WTC11 (cell line): ENCODE measurements around the gene PDHB. TPM values are rescaled to one million over a fixed set of nuclear protein-coding genes. Genes with fewer than 3 reads are reported as not detected.

Experiments used
- ATAC-seq: fragments of 200-7000 bp; cut with Tn5 transposase; 2 replicates; pipeline ENCODE4 v1.10.0; 2021; ENCODE audit warnings: mild to moderate bottlenecking, moderate library complexity
- CTCF ChIA-PET: fragments of 300-600 bp; sonication (Branson Sonifier 250); formaldehyde crosslinking; loops from one replicate; lab custom pipeline; 2021; ENCODE audit warnings: antibody characterized with exemption; lab: Charles Lee
- POLR2A ChIA-PET: fragments of 350-600 bp; sonication (Branson Sonifier 250); formaldehyde crosslinking; loops from one replicate; lab custom pipeline; 2021; ENCODE audit warnings: antibody characterized with exemption; lab: Charles Lee
- DNase-seq: peaks from one replicate; pipeline ENCODE4 v3.0.0; 2021; ENCODE audit warnings: low spot score
- H3K27ac Mint-ChIP-seq: 2 replicates; pipeline ENCODE4 v1.8.0; 2021; ENCODE audit warnings: mixed read lengths
- H3K27me3 Mint-ChIP-seq: 2 replicates; pipeline ENCODE4 v1.8.0; 2021; ENCODE audit warnings: low read depth, mild to moderate bottlenecking, moderate library complexity, mixed read lengths
- H3K36me3 Mint-ChIP-seq: 2 replicates; pipeline ENCODE4 v1.8.0; 2021; ENCODE audit warnings: mixed read lengths
- H3K4me1 Mint-ChIP-seq: 2 replicates; pipeline ENCODE4 v1.8.0; 2022; ENCODE audit warnings: mixed read lengths
- H3K4me3 Mint-ChIP-seq: 2 replicates; pipeline ENCODE4 v1.8.0; 2021; ENCODE audit warnings: mild to moderate bottlenecking, moderate library complexity, mixed read lengths
- H3K9me3 Mint-ChIP-seq: 2 replicates; pipeline ENCODE4 v1.8.0; 2021; ENCODE audit warnings: mixed read lengths
- ARID4B ChIP-seq: sonication (generic); formaldehyde crosslinking; IDR thresholded peaks from 2 replicates; pipeline ENCODE4 v1.8.0; 2023; ENCODE audit warnings: missing genetic modification reagents, mild to moderate bottlenecking, borderline replicate concordance
- ATF1 ChIP-seq: sonication (generic); formaldehyde crosslinking; IDR thresholded peaks from 2 replicates; pipeline ENCODE4 v1.8.1; 2023; ENCODE audit warnings: mild to moderate bottlenecking, moderate library complexity, missing genetic modification reagents
- ELF4 ChIP-seq: sonication (generic); formaldehyde crosslinking; IDR thresholded peaks from 2 replicates; pipeline ENCODE4 v1.8.1; 2022; ENCODE audit warnings: low read depth, mild to moderate bottlenecking, moderate library complexity, missing genetic modification reagents
- EMX1 ChIP-seq: fragments of 250-450 bp; sonication (Bioruptor Pico); IDR thresholded peaks from 2 replicates; pipeline ENCODE4 v1.8.0; 2021; ENCODE audit warnings: mild to moderate bottlenecking
- FOXK1 ChIP-seq: sonication (generic); formaldehyde crosslinking; IDR thresholded peaks from 2 replicates; pipeline ENCODE4 v1.8.0; 2022; ENCODE audit warnings: mild to moderate bottlenecking, moderate library complexity, missing genetic modification reagents
- FOXP1 ChIP-seq: sonication (generic); formaldehyde crosslinking; IDR thresholded peaks from 2 replicates; pipeline ENCODE4 v1.8.0; 2022; ENCODE audit warnings: missing genetic modification reagents, mild to moderate bottlenecking, moderate library complexity, borderline replicate concordance
- GABPB1 ChIP-seq: sonication (generic); formaldehyde crosslinking; IDR thresholded peaks from 2 replicates; pipeline ENCODE4 v1.8.1; 2023; ENCODE audit warnings: mild to moderate bottlenecking, missing genetic modification reagents
- GTF2I ChIP-seq: fragments of 250-450 bp; sonication (Bioruptor Pico); conservative IDR thresholded peaks from 2 replicates; pipeline ENCODE4 v1.4.0; 2021; ENCODE audit warnings: mild to moderate bottlenecking
- HMGA2 ChIP-seq: fragments of 250-450 bp; sonication (Bioruptor Pico); IDR thresholded peaks from 2 replicates; pipeline ENCODE4 v1.4.0; 2021; ENCODE audit warnings: mild to moderate bottlenecking, moderate library complexity
- IRF1 ChIP-seq: sonication (generic); formaldehyde crosslinking; IDR thresholded peaks from 2 replicates; pipeline ENCODE4 v1.8.0; 2023; ENCODE audit warnings: missing genetic modification reagents
- JUN ChIP-seq: sonication (generic); formaldehyde crosslinking; IDR thresholded peaks from 2 replicates; pipeline ENCODE4 v1.8.0; 2023; ENCODE audit warnings: mild to moderate bottlenecking, missing genetic modification reagents
- RORB ChIP-seq: fragments of 250-450 bp; sonication (Bioruptor Pico); IDR thresholded peaks from 2 replicates; pipeline ENCODE4 v1.9.0; 2021; ENCODE audit warnings: mild to moderate bottlenecking
- TEAD1 ChIP-seq: sonication (generic); formaldehyde crosslinking; IDR thresholded peaks from 2 replicates; pipeline ENCODE4 v1.8.0; 2022; ENCODE audit warnings: mild to moderate bottlenecking, missing genetic modification reagents
- USF2 ChIP-seq: sonication (generic); formaldehyde crosslinking; IDR thresholded peaks from 2 replicates; pipeline ENCODE4 v1.8.1; 2023; ENCODE audit warnings: mild to moderate bottlenecking, missing genetic modification reagents, moderate library complexity
- ZNF219 ChIP-seq: sonication (generic); formaldehyde crosslinking; IDR thresholded peaks from 2 replicates; pipeline ENCODE4 v1.8.0; 2023; ENCODE audit warnings: missing genetic modification reagents, mild to moderate bottlenecking, borderline replicate concordance
- ZNF263 ChIP-seq: sonication (generic); formaldehyde crosslinking; IDR thresholded peaks from 2 replicates; pipeline ENCODE4 v1.8.1; 2022; ENCODE audit warnings: low read depth, mild to moderate bottlenecking, moderate library complexity, missing genetic modification reagents
- ZNF671 ChIP-seq: fragments of 250-450 bp; sonication (Bioruptor Pico); IDR thresholded peaks from 2 replicates; pipeline ENCODE4 v1.8.0; 2021; ENCODE audit warnings: mild to moderate bottlenecking
- total RNA-seq: library from RNA; stranded (reverse); gene quantifications from 3 replicates; pipeline ENCODE4 v1.2.3, GENCODE V29; 2021
- TF ChIP-seq, protein P1 (sequence below): fragments of 250-450 bp; sonication (Bioruptor Pico); IDR thresholded peaks from 2 replicates; pipeline ENCODE4 v1.9.0; 2021; ENCODE audit warnings: moderate library complexity, mild to moderate bottlenecking, inconsistent platforms, borderline replicate concordance
- TF ChIP-seq, protein P2 (sequence below): sonication (generic); formaldehyde crosslinking; IDR thresholded peaks from 2 replicates; pipeline ENCODE4 v1.8.1; 2023; ENCODE audit warnings: mild to moderate bottlenecking, moderate library complexity, missing genetic modification reagents

PDHB gene
- total RNA-seq, 1 experiment from 2014 or later: 131 TPM

GRCh38 chr3:58404396-58404795, 29.2 kb downstream of the PDHB start:
- Mint-ChIP-seq H3K36me3 (no peaks in the 10 kb centered on the region; the same call in 1 of the 2 replicates), H3K4me3 (no peak overlapping the region), H3K27me3 (no peaks in the 10 kb centered on the region), H3K4me1 (peaks cover 24% of the 10 kb centered on the region), H3K27ac (no peak overlapping the region), H3K9me3 (no peaks in the 10 kb centered on the region)
- TF ChIP-seq, protein P1, sequence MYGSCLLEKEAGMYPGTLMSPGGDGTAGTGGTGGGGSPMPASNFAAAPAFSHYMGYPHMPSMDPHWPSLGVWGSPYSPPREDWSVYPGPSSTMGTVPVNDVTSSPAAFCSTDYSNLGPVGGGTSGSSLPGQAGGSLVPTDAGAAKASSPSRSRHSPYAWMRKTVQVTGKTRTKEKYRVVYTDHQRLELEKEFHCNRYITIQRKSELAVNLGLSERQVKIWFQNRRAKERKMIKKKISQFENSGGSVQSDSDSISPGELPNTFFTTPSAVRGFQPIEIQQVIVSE (CRISPR knock-in tag): no peak
- TF ChIP-seq RORB (CRISPR knock-in tag) (no peak), ZNF671 (CRISPR knock-in tag) (no peak), EMX1 (CRISPR knock-in tag) (no peak), GABPB1 (CRISPR knock-in tag) (no peak), ZNF219 (CRISPR knock-in tag) (no peak), JUN (CRISPR knock-in tag) (no peak), USF2 (CRISPR knock-in tag) (no peak), HMGA2 (CRISPR knock-in tag) (no peak), GTF2I (CRISPR knock-in tag) (no peak), ATF1 (CRISPR knock-in tag) (no peak), FOXK1 (CRISPR knock-in tag) (no peak), ELF4 (CRISPR knock-in tag) (no peak), ARID4B (no peak), IRF1 (no peak), TEAD1 (CRISPR knock-in tag) (no peak), FOXP1 (CRISPR knock-in tag) (no peak), ZNF263 (CRISPR knock-in tag) (no peak)
- TF ChIP-seq, protein P2, sequence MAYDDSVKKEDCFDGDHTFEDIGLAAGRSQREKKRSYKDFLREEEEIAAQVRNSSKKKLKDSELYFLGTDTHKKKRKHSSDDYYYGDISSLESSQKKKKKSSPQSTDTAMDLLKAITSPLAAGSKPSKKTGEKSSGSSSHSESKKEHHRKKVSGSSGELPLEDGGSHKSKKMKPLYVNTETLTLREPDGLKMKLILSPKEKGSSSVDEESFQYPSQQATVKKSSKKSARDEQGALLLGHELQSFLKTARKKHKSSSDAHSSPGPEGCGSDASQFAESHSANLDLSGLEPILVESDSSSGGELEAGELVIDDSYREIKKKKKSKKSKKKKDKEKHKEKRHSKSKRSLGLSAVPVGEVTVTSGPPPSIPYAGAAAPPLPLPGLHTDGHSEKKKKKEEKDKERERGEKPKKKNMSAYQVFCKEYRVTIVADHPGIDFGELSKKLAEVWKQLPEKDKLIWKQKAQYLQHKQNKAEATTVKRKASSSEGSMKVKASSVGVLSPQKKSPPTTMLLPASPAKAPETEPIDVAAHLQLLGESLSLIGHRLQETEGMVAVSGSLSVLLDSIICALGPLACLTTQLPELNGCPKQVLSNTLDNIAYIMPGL: no peak
- ChIA-PET POLR2A (no interaction called here), CTCF (interaction anchor here (1.0 to 1.3 kb wide), 3 partner anchors 99 to 227 kb away, joined by 3 read pairs; no protein-coding TSS in a partner anchor)
- DNase-seq (no peak), ATAC-seq (no peak)
